DLD1 (cell line): ENCODE measurements around the gene QSOX2.

Source experiments
- in situ Hi-C: cut with HindIII; loops from 2 replicates; pipeline ENCODE4 v1.10.0; 2017; ENCODE audit warnings: low sequenced_read_pairs

QSOX2 gene

GRCh38 chr9:136265561-136266355, 20.1 kb upstream of the QSOX2 start:
- in situ Hi-C loops = no loop called here

GRCh38 chr9:136264441-136265405, 19.1 kb upstream of the QSOX2 start:
- in situ Hi-C loops = no loop called here

GRCh38 chr9:136264031-136264430, 18.4 kb upstream of the QSOX2 start:
- in situ Hi-C loops = no loop called here

GRCh38 chr9:136262671-136263178, 17.1 kb upstream of the QSOX2 start:
- in situ Hi-C loops = no loop called here

GRCh38 chr9:136261686-136262430, 16.2 kb upstream of the QSOX2 start:
- in situ Hi-C loops = no loop called here

- in situ Hi-C loops = no loop called here
Observed at GRCh38 chr9:136260936-136261472, 15.4 kb upstream of the QSOX2 start.

- in situ Hi-C loops = no loop called here
Observed at GRCh38 chr9:136260521-136260920, 14.9 kb upstream of the QSOX2 start.

- in situ Hi-C loops = no loop called here
Observed at GRCh38 chr9:136259836-136260235, 14.2 kb upstream of the QSOX2 start.

- in situ Hi-C loops = no loop called here
Observed at GRCh38 chr9:136259517-136259813, 13.9 kb upstream of the QSOX2 start.

GRCh38 chr9:136258786-136259516, 13.3 kb upstream of the QSOX2 start:
- in situ Hi-C loops = no loop called here

- in situ Hi-C loops = no loop called here
Observed at GRCh38 chr9:136258299-136258625, 12.7 kb upstream of the QSOX2 start.

- in situ Hi-C loops = no loop called here
Observed at GRCh38 chr9:136257381-136258298, 12.0 kb upstream of the QSOX2 start.

- in situ Hi-C loops = no loop called here
Observed at GRCh38 chr9:136255896-136256890, 10.6 kb upstream of the QSOX2 start.

- in situ Hi-C loops = no loop called here
Observed at GRCh38 chr9:136255166-136255538, 9.5 kb upstream of the QSOX2 start.

- in situ Hi-C loops = no loop called here
Observed at GRCh38 chr9:136254381-136255165, 9.0 kb upstream of the QSOX2 start.

- in situ Hi-C loops = no loop called here
Observed at GRCh38 chr9:136253246-136254130, 7.9 kb upstream of the QSOX2 start.
